Loucy (cell line): Measurements from ENCODE around the gene ANKRD18B.

ENCODE experiments used
- EZH2phosphoT487 ChIP-seq: fragments of 200-600 bp; IDR thresholded peaks from 2 replicates; pipeline ENCODE4 v1.6.1; 2018; ENCODE audit warnings: antibody characterized with exemption, mild to moderate bottlenecking, moderate library complexity, borderline replicate concordance
- TF ChIP-seq, protein P1 (sequence below): fragments of 200-600 bp; sonication (generic); conservative IDR thresholded peaks from 2 replicates; pipeline ENCODE4 v1.5.1; 2014; ENCODE audit warnings: mild to moderate bottlenecking, antibody characterized with exemption, low read length

DNA sequence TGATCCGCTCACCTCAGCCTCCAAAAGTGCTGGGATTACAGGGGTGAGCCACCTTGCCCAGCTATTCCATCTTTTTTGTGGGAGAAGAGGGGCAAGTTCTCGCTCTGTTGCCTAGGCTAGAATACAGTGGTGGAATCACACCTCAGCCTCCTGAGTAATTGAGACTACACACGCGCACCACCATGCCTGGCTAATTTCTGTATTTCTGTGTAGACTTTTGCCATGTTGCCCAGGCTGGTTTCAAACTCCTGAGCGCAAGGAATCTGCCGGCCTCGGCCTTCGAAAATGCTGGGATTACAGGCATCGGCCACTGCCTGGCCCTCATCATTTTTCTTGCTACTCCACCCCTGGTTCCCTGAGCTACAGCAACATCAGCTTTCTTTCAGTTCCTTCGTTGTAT lies 47.5 kb upstream of the ANKRD18B start:
- TF ChIP-seq, protein P1, sequence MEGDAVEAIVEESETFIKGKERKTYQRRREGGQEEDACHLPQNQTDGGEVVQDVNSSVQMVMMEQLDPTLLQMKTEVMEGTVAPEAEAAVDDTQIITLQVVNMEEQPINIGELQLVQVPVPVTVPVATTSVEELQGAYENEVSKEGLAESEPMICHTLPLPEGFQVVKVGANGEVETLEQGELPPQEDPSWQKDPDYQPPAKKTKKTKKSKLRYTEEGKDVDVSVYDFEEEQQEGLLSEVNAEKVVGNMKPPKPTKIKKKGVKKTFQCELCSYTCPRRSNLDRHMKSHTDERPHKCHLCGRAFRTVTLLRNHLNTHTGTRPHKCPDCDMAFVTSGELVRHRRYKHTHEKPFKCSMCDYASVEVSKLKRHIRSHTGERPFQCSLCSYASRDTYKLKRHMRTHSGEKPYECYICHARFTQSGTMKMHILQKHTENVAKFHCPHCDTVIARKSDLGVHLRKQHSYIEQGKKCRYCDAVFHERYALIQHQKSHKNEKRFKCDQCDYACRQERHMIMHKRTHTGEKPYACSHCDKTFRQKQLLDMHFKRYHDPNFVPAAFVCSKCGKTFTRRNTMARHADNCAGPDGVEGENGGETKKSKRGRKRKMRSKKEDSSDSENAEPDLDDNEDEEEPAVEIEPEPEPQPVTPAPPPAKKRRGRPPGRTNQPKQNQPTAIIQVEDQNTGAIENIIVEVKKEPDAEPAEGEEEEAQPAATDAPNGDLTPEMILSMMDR, result no peak
- no peak for TF ChIP-seq EZH2phosphoT487
